Measurements from ENCODE around the gene LRMDA. TPM values are rescaled to one million over a fixed set of nuclear protein-coding genes. Genes with fewer than 3 reads are reported as not detected.

LRMDA gene
- total RNA-seq, 1 donor from 2014 or later, result 6.3 TPM

GRCh38 chr10:75422913-75423312 is 8.5 kb upstream of the LRMDA start:
- DNase-seq, result no peak

GRCh38 chr10:75424571-75424970 is 6.9 kb upstream of the LRMDA start:
- DNase-seq, result peak; percentile 53

GRCh38 chr10:75425291-75426079 is 5.9 kb upstream of the LRMDA start:
- DNase-seq, result no peak

- DNase-seq, result no peak
Observed at GRCh38 chr10:75426880-75427279, 4.5 kb upstream of the LRMDA start.

GRCh38 chr10:75427951-75428350 is 3.5 kb upstream of the LRMDA start:
- no peak for DNase-seq

- DNase-seq, result no peak
Observed at GRCh38 chr10:75428434-75429158, 2.8 kb upstream of the LRMDA start.

- no peak for DNase-seq
Observed at GRCh38 chr10:75429159-75429827, 2.1 kb upstream of the LRMDA start.

GRCh38 chr10:75430000-75430763 is 1.2 kb upstream of the LRMDA start:
- DNase-seq, result peak; percentile 75

GRCh38 chr10:75432176-75432575 is 752 bp downstream of the LRMDA start:
- no peak for DNase-seq

GRCh38 chr10:75432763-75433162 is 1.3 kb downstream of the LRMDA start:
- no peak for DNase-seq

- DNase-seq, result no peak
Observed at GRCh38 chr10:75433216-75433615, 1.8 kb downstream of the LRMDA start.

- DNase-seq, result no peak
Observed at GRCh38 chr10:75434291-75434690, 2.9 kb downstream of the LRMDA start.

- no peak for DNase-seq
Observed at GRCh38 chr10:75435291-75435690, 3.9 kb downstream of the LRMDA start.

- DNase-seq, result no peak
Observed at GRCh38 chr10:75436896-75437295, 5.5 kb downstream of the LRMDA start.

GRCh38 chr10:75437693-75438092 is 6.3 kb downstream of the LRMDA start:
- DNase-seq, result no peak

GRCh38 chr10:75438275-75438674 is 6.9 kb downstream of the LRMDA start:
- no peak for DNase-seq

GRCh38 chr10:75439811-75440210 is 8.4 kb downstream of the LRMDA start:
- no peak for DNase-seq

GRCh38 chr10:75440271-75440793 is 8.9 kb downstream of the LRMDA start:
- no peak for DNase-seq

- no peak for DNase-seq
Observed at GRCh38 chr10:75441196-75441595, 9.8 kb downstream of the LRMDA start.

GRCh38 chr10:75441682-75442081 is 10.3 kb downstream of the LRMDA start:
- no peak for DNase-seq

GRCh38 chr10:75443362-75443761 is 11.9 kb downstream of the LRMDA start:
- no peak for DNase-seq

GRCh38 chr10:75444781-75445386 is 13.5 kb downstream of the LRMDA start:
- no peak for DNase-seq
